Esophagus muscularis mucosa (tissue), 4 donors: ENCODE results near the gene PPA2. TPM values are rescaled to one million over a fixed set of nuclear protein-coding genes. Genes with fewer than 3 reads are reported as not detected.

ENCODE experiments used
- DNase-seq: peaks from one replicate; pipeline ENCODE4 v3.0.0-alpha.2; 2017; ENCODE audit errors: extremely low spot score
- H3K27ac ChIP-seq, 4 donors: fragments of 200-600 bp; sonication (generic); replicated peaks in 1 of 4; 1 replicate in 3 of 4; 2 replicates in 1 of 4; pipeline ENCODE4 v1.5.1; 2016 to 2019; ENCODE audit warnings: mild to moderate bottlenecking in 1 of 4
- H3K27me3 ChIP-seq, 4 donors: fragments of 200-600 bp; sonication (generic); one replicate each; pipeline versions ENCODE4 v1.5.1 to v1.6.0; 2016 to 2019
- H3K36me3 ChIP-seq, 4 donors: fragments of 200-600 bp; sonication (generic); one replicate each; pipeline ENCODE4 v1.5.1; 2016 to 2019
- H3K4me1 ChIP-seq, 4 donors: fragments of 200-600 bp; sonication (generic); one replicate each; pipeline ENCODE4 v1.5.1; 2016 to 2019
- H3K4me3 ChIP-seq, 4 donors: fragments of 200-600 bp; sonication (generic); 1 replicate in 2 of 4; 2 replicates in 2 of 4; pipeline ENCODE4 v1.5.1; 2016 to 2019; ENCODE audit warnings: mild to moderate bottlenecking in 4 of 4, moderate library complexity in 1 of 4
- H3K9me3 ChIP-seq, 4 donors: fragments of 200-600 bp; sonication (generic); 1 replicate in 3 of 4; 2 replicates in 1 of 4; pipeline ENCODE4 v1.5.1; 2016 to 2019
- CTCF ChIP-seq, 3 experiments: fragments of 200-600 bp in 2 of 3; fragments of 450-650 bp in 1 of 3; sonication (generic) in 2 of 3; IDR thresholded peaks; one replicate each; pipeline ENCODE4 v1.5.1; 2017 to 2019; ENCODE audit warnings: antibody characterized with exemption in 3 of 3, mild to moderate bottlenecking in 2 of 3, moderate library complexity in 1 of 3
- EP300 ChIP-seq: sonication (generic); formaldehyde crosslinking; IDR thresholded peaks from one replicate; pipeline ENCODE4 v1.6.1; 2017; ENCODE audit warnings: antibody characterized with exemption
- POLR2A ChIP-seq: fragments of 450-650 bp; IDR thresholded peaks from one replicate; pipeline ENCODE4 v1.6.1; 2017; ENCODE audit warnings: antibody characterized with exemption, moderate library complexity, mild to moderate bottlenecking, low read depth
- POLR2AphosphoS5 ChIP-seq, 2 donors: sonication (generic); formaldehyde crosslinking; IDR thresholded peaks; one replicate each; pipeline ENCODE4 v1.6.1; 2017; ENCODE audit warnings: antibody characterized with exemption in 2 of 2
- WGBS: methylation state at CpG from one replicate; pipeline ENCODE4 v1.1.5; 2018; 5-methylcytosine and 5-hydroxymethylcytosine counted together
- intact Hi-C: fragments of 100-400 bp; cut with DNase I; formaldehyde crosslinking; loops from one replicate; pipeline ENCODE4 v1.15.1; 2023
- total RNA-seq, 4 donors: library from RNA; depleted of rRNA; stranded (reverse); fragments of >200 nt; gene quantifications; one replicate each; pipeline versions ENCODE4 v1.1.0 to v1.2.1, GENCODE V29; 2016

Gene PPA2
- total RNA-seq, 4 donors from 2014 or later = 65.6 to 100 (median 72.5) TPM

- no peak for TF ChIP-seq CTCF (IDR thresholded peaks at IDR 0.05)
- TF ChIP-seq POLR2A = no peak
- no peak for TF ChIP-seq POLR2AphosphoS5 (IDR thresholded peaks at IDR 0.05)
- no peak for TF ChIP-seq EP300
- no peak for DNase-seq
- H3K4me3 ChIP-seq = no peak overlapping the region
- 3% methylated on average over 1 of the region's 1 CpG for WGBS
- H3K27ac ChIP-seq = no peak overlapping the region
- intact Hi-C loops = no loop called here
- H3K27me3 ChIP-seq = no peaks in the 10 kb centered on the region
- peaks cover 0 to 5% (median 0%) of the 10 kb centered on the region in 4 donors for H3K9me3 ChIP-seq
- H3K4me1 ChIP-seq = no peaks in the 10 kb centered on the region
- peaks cover 7 to 72% (median 41%) of the 10 kb centered on the region in 4 donors for H3K36me3 ChIP-seq
These were observed 43.1 kb downstream of the PPA2 start for GRCh38 chr4:105430811-105431210.

- intact Hi-C loops = no loop called here
- DNase-seq = no peak
- 84% methylated on average over 8 of the region's 12 CpGs for WGBS
These were observed 47.5 kb downstream of the PPA2 start for GRCh38 chr4:105426187-105426897.

GRCh38 chr4:105422207-105422920 lies 51.5 kb downstream of the PPA2 start:
- peaks cover 0 to 6% (median 0%) of the 10 kb centered on the region in 4 donors for H3K4me1 ChIP-seq
- H3K27me3 ChIP-seq = no peaks in the 10 kb centered on the region
- no peak for DNase-seq
- H3K36me3 ChIP-seq = peaks cover 0 to 57% (median 33%) of the 10 kb centered on the region in 4 donors
- H3K27ac ChIP-seq = no peak overlapping the region
- no peak overlapping the region for H3K4me3 ChIP-seq
- 67% methylated on average over 3 of the region's 3 CpGs for WGBS
- intact Hi-C loops = no loop called here
- no peaks in the 10 kb centered on the region for H3K9me3 ChIP-seq
- no peak for TF ChIP-seq POLR2AphosphoS5 (IDR thresholded peaks at IDR 0.05)
- no peak for TF ChIP-seq EP300
- TF ChIP-seq POLR2A = no peak
- TF ChIP-seq CTCF (IDR thresholded peaks at IDR 0.05) = no peak

More at GRCh38 chr4:105426187-105426897, 47.5 kb downstream of the PPA2 start:
- Histone ChIP-seq H3K4me1 (peaks cover 0 to 6% (median 0%) of the 10 kb centered on the region in 4 donors), H3K36me3 (peaks cover 0 to 64% (median 32%) of the 10 kb centered on the region in 4 donors), H3K9me3 (no peaks in the 10 kb centered on the region), H3K4me3 (no peak overlapping the region), H3K27me3 (no peaks in the 10 kb centered on the region), H3K27ac (no peak overlapping the region)
- TF ChIP-seq POLR2AphosphoS5 (IDR thresholded peaks at IDR 0.05) = no peak
- no peak for TF ChIP-seq CTCF (IDR thresholded peaks at IDR 0.05)
- no peak for TF ChIP-seq POLR2A
- no peak for TF ChIP-seq EP300

GRCh38 chr4:105417624-105418023 lies 56.2 kb downstream of the PPA2 start:
- H3K27me3 ChIP-seq = no peaks in the 10 kb centered on the region
- H3K36me3 ChIP-seq = peaks cover 6 to 39% (median 22%) of the 10 kb centered on the region in 4 donors
- 94% methylated on average over 5 of the region's 5 CpGs for WGBS
- DNase-seq = no peak
- H3K4me1 ChIP-seq = no peaks in the 10 kb centered on the region
- no peak overlapping the region for H3K27ac ChIP-seq
- no peak for TF ChIP-seq POLR2A
- TF ChIP-seq EP300 = no peak
- no peak for TF ChIP-seq POLR2AphosphoS5 (IDR thresholded peaks at IDR 0.05)
- no peak for TF ChIP-seq CTCF (IDR thresholded peaks at IDR 0.05)
- no peaks in the 10 kb centered on the region for H3K9me3 ChIP-seq
- no peak overlapping the region for H3K4me3 ChIP-seq
- intact Hi-C loops = no loop called here
